Astrocyte of the spinal cord (primary cell): ENCODE results near the gene SMYD5.

Source experiments
- DNase-seq: peaks from one replicate; pipeline ENCODE4 v3.0.0; 2011; ENCODE audit warnings: low read depth, low spot score
- H3K4me3 ChIP-seq: 2 replicates; pipeline ENCODE4 v1.5.1; 2011; ENCODE audit warnings: low read depth, mild to moderate bottlenecking, low read length, moderate library complexity
- in situ Hi-C: cut with HindIII; loops from 2 replicates; pipeline ENCODE4 v1.10.0; 2017; ENCODE audit warnings: low sequenced_read_pairs
- TF ChIP-seq, protein P1 (sequence below): IDR thresholded peaks from 2 replicates; pipeline ENCODE4 v1.5.1; 2012; ENCODE audit warnings: low read depth, mild to moderate bottlenecking, low read length, inconsistent platforms

Gene SMYD5

DNA sequence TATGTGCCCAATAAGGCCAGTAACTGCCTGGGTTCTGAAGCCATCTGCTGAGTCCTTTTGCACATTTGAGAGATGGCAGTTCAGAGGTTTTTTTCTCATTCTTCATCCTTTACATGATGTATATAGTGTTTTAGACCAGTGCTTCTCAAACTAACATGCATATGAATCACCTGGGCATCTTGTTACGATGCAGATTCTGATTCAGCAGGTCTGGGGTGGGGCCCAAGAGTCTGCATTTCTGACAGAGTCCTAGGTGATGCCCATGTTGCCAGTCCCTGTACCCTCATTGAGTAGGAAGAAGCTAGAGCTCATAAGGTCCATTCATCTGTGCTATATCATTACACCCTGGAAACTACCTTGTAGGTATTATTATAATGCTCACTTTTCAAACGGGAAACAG lies 3.8 kb downstream of the SMYD5 start:
- TF ChIP-seq, protein P1, sequence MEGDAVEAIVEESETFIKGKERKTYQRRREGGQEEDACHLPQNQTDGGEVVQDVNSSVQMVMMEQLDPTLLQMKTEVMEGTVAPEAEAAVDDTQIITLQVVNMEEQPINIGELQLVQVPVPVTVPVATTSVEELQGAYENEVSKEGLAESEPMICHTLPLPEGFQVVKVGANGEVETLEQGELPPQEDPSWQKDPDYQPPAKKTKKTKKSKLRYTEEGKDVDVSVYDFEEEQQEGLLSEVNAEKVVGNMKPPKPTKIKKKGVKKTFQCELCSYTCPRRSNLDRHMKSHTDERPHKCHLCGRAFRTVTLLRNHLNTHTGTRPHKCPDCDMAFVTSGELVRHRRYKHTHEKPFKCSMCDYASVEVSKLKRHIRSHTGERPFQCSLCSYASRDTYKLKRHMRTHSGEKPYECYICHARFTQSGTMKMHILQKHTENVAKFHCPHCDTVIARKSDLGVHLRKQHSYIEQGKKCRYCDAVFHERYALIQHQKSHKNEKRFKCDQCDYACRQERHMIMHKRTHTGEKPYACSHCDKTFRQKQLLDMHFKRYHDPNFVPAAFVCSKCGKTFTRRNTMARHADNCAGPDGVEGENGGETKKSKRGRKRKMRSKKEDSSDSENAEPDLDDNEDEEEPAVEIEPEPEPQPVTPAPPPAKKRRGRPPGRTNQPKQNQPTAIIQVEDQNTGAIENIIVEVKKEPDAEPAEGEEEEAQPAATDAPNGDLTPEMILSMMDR = no peak
- DNase-seq = no peak
- in situ Hi-C loops = no loop called here
- no peak overlapping the region for H3K4me3 ChIP-seq

- no peak overlapping the region for H3K4me3 ChIP-seq
- in situ Hi-C loops = no loop called here
- TF ChIP-seq, protein P1 = no peak
- peak; percentile 14 for DNase-seq
These were observed 4.3 kb downstream of the SMYD5 start for GRCh38 chr2:73218298-73218697.

DNA sequence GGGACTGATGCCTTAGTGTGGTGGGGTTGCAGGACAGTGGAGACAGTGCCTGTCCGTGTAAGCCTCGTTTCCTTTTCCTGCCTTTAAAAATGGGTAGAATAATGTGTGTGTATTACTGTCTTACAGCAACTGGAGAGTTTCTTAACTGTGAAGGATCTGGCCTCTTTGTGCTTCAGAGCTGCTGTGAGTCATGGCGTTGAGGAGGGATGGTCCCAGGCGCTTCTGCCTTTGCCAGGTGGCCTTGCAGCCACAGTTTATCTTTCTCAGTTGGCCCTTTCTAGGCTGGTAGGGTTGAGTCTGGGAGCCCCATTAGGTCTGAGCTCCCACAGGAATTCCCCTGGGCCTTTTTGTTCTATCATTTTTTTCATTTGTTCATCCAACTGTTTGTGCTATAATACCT lies 9.8 kb downstream of the SMYD5 start:
- TF ChIP-seq, protein P1 = no peak
- no peak overlapping the region for H3K4me3 ChIP-seq
- in situ Hi-C loops = no loop called here
- no peak for DNase-seq

DNA sequence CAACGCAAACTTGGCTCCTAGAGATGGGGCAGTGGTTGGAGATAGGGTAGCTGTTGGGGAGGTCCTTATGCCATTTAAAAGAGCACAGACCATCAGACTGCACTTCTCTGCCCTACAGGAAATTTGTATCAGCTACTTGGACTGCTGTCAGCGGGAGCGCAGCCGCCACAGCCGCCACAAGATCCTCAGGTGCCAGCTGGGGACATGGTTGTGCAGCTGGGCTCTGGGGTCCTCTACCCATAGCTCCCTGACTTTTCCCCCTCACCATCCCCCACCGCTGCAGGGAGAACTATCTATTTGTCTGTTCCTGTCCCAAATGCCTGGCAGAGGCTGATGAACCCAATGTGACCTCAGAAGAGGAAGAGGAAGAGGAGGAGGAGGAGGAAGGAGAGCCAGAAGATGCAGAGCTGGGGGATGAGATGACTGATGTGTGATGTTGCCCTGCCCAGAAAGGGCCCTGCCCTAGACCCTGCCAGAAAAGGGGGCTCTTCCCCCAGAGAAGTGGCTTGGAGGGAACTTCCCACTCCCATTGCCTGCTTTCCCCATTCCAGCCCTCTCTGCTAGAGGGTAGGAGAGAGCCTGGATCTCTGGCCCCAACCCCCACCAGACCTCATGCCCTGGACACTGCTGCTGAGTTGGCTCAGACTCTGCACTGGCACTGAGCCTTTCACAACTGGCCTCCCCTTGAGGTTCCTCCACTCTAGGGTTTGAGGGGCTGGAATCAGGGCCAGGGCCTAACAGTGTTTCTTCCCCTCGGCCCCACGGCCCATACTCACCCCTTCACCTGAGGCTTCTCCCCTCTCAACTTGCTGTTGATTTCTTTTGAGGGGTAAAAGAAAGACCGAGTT lies 11.7 kb downstream of the SMYD5 start:
- no peak overlapping the region for H3K4me3 ChIP-seq
- DNase-seq = no peak
- in situ Hi-C loops = no loop called here
- TF ChIP-seq, protein P1 = no peak

DNA sequence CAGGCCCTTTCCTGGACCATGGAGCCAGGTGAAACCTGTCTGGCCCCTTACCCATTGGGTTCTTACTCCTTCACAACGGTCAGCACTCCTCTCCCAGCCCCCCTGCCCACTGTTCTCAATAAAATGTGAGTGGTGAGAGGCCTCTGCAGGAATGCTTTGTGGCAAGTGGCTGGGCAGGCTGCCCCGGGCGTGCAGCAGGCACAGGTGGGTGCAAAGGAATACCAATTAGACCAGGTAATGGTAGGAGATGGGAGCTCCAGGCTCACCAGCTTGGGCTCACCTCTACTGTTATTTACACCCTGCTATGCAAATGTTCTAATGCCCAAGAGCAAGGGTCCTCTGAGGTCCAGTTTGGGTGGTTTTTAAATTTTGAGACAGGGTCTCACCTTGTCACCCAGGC lies 13.0 kb downstream of the SMYD5 start:
- H3K4me3 ChIP-seq = no peak overlapping the region
- no peak for DNase-seq
- in situ Hi-C loops = no loop called here
- TF ChIP-seq, protein P1 = no peak

- TF ChIP-seq, protein P1 = no peak
- DNase-seq = no peak
- H3K4me3 ChIP-seq = no peak overlapping the region
- in situ Hi-C loops = no loop called here
These were observed 14.6 kb downstream of the SMYD5 start for GRCh38 chr2:73228631-73229030.
